ENCODE measurements around the gene PLA2G4E. TPM values are rescaled to one million over a fixed set of nuclear protein-coding genes. Genes with fewer than 3 reads are reported as not detected.

Gene PLA2G4E
- total RNA-seq, 1 experiment from 2014 or later = not detected

DNA sequence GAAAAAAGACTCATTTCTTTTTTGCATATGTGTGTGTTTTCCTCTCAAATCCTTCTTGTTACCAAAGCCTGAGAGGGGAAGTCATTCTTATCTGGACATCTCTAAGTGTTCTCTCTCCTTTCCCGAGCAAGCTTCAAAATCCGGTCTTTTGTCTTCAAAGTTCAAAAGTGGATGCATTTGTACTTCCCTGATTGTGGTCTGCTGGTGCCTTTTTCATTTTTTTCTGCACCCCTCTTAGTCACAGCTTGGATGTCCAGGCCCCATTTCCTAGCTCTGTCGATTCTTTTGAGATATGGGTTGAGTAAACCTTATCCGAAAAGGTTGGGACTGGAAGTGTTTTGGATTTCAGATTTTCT is 83.3 kb downstream of the PLA2G4E start:
- Histone ChIP-seq H3K79me2 (ENCODE audit: low read depth) (no peaks in the 10 kb centered on the region), H4K20me1 (ENCODE audit: insufficient read depth) (no peaks in the 10 kb centered on the region), H3F3A (ENCODE audit: insufficient read depth, low read depth) (peaks cover 9% of the 10 kb centered on the region; the same call in 1 of the 2 replicates), H3K27ac (no peak overlapping the region), H3K4me2 (no peak overlapping the region), H3K4me3 (no peak overlapping the region), H3K9me2 (ENCODE audit: insufficient read depth) (no peaks in the 10 kb centered on the region), H3K4me1 (replicated peaks; ENCODE audit: insufficient read depth) (peaks cover 30% of the 10 kb centered on the region), H2AFZ (no peak overlapping the region), H3K27me3 (ENCODE audit: insufficient read depth, low read depth) (no peaks in the 10 kb centered on the region), H3K9me3 (ENCODE audit: insufficient read depth, low read depth) (no peaks in the 10 kb centered on the region), H3K36me3 (ENCODE audit: low read depth) (no peaks in the 10 kb centered on the region)
- ChIA-PET CTCF (no interaction called here), POLR2A (ENCODE audit: unreplicated experiment) (no interaction called here)
- intact Hi-C loops (cut with micrococcal nuclease; ENCODE audit: unreplicated experiment) = no loop called here
- no TSS peak for BruUV-seq (replicated peaks)
- DNase-seq = no peak
- no peak for TF ChIP-seq EZH2 (IDR thresholded peaks at IDR 0.05; ENCODE audit: low read depth)
- TF ChIP-seq, protein P1, sequence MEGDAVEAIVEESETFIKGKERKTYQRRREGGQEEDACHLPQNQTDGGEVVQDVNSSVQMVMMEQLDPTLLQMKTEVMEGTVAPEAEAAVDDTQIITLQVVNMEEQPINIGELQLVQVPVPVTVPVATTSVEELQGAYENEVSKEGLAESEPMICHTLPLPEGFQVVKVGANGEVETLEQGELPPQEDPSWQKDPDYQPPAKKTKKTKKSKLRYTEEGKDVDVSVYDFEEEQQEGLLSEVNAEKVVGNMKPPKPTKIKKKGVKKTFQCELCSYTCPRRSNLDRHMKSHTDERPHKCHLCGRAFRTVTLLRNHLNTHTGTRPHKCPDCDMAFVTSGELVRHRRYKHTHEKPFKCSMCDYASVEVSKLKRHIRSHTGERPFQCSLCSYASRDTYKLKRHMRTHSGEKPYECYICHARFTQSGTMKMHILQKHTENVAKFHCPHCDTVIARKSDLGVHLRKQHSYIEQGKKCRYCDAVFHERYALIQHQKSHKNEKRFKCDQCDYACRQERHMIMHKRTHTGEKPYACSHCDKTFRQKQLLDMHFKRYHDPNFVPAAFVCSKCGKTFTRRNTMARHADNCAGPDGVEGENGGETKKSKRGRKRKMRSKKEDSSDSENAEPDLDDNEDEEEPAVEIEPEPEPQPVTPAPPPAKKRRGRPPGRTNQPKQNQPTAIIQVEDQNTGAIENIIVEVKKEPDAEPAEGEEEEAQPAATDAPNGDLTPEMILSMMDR (conservative IDR thresholded peaks at IDR 0.05) = no peak

DNA sequence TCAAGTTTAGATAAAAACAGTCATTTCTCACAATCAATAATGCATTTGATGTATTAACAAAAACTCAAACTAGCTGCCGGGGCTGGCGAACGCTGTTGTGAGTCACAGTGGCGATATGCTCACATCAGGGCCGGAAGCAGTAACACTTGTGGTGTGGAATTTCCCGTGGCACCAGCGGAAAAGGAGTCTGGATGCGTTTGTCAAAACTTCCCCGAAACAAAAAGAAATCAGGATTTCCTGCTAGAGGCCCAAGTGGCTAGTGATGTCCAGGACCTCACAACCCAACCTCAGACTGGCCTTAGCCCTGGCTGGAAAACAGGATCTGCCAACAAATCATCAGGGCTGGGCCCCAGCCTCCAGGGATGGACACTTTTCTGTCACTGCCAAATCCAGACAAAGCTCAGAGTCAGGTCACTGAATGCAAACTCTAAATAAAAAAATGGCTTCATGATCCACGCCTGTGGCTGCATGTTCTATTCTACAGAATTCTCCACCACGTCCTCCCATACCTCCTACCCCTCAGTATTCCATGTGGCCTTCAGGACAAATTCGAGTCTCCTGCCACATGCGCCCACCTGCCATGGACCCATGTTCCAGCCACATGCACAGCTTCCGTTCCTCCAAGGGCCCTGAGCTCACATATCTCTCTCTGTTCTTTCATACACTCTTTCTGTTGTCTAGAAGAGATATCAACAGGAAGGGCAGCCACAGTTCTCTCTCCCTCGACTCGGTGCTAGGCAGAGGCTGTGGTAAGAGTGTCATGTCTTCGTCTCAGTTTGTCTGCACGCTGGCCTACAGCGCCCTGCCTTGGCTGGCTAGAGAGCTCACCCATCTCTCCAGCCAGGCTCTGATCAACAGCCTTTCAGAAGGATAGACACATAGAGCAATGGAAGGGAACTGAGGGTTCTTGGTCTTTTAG is 83.9 kb downstream of the PLA2G4E start:
- POLR2A ChIA-PET (ENCODE audit: unreplicated experiment) = interaction anchor here (0.6 to 0.7 kb wide), 3 partner anchors 31 to 1020 kb away, joined by 3 to 11 read pairs (median 4); no protein-coding TSS in a partner anchor
- peaks cover 9% of the 10 kb centered on the region; the same call in 1 of the 2 replicates for H3F3A ChIP-seq (ENCODE audit: insufficient read depth, low read depth)
- H3K27me3 ChIP-seq (ENCODE audit: insufficient read depth, low read depth) = no peaks in the 10 kb centered on the region
- no peaks in the 10 kb centered on the region for H3K9me2 ChIP-seq (ENCODE audit: insufficient read depth)
- no peak overlapping the region for H3K4me3 ChIP-seq
- H3K27ac ChIP-seq = no peak overlapping the region
- H3K9me3 ChIP-seq (ENCODE audit: insufficient read depth, low read depth) = no peaks in the 10 kb centered on the region
- TF ChIP-seq, protein P1 (conservative IDR thresholded peaks at IDR 0.05) = no peak
- no peak for TF ChIP-seq EZH2 (IDR thresholded peaks at IDR 0.05; ENCODE audit: low read depth)
- no peaks in the 10 kb centered on the region for H4K20me1 ChIP-seq (ENCODE audit: insufficient read depth)
- no peak overlapping the region for H2AFZ ChIP-seq
- no TSS peak for BruUV-seq (replicated peaks)
- H3K4me1 ChIP-seq (replicated peaks; ENCODE audit: insufficient read depth) = peaks cover 30% of the 10 kb centered on the region
- CTCF ChIA-PET = no interaction called here
- DNase-seq = no peak
- H3K36me3 ChIP-seq (ENCODE audit: low read depth) = no peaks in the 10 kb centered on the region
- H3K4me2 ChIP-seq = no peak overlapping the region
- intact Hi-C loops (cut with micrococcal nuclease; ENCODE audit: unreplicated experiment) = no loop called here
- H3K79me2 ChIP-seq (ENCODE audit: low read depth) = no peaks in the 10 kb centered on the region

DNA sequence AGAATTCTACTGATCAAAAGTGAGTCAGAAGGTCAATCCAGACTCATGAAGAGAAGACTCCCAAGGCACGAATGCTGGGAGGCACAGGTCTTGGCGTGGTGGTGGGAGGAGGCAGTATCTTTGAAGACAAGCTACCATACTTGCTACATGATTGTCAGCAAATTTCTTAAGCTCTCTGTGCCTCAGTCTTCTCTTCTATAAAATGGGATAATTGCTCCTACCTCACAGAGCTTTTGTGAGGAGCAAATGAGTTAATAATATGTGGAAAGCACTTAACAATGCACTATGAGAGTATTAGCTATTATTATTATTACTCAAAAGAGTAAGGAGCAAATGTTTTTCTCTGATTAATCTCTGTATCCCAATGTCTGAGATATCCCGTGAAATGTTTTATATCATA is 84.7 kb downstream of the PLA2G4E start:
- no peaks in the 10 kb centered on the region for H3K79me2 ChIP-seq (ENCODE audit: low read depth)
- no peaks in the 10 kb centered on the region for H3K9me3 ChIP-seq (ENCODE audit: insufficient read depth, low read depth)
- H3K27me3 ChIP-seq (ENCODE audit: insufficient read depth, low read depth) = no peaks in the 10 kb centered on the region
- H2AFZ ChIP-seq = no peak overlapping the region
- BruUV-seq (replicated peaks) = no TSS peak
- TF ChIP-seq, protein P1 (conservative IDR thresholded peaks at IDR 0.05) = no peak
- TF ChIP-seq EZH2 (IDR thresholded peaks at IDR 0.05; ENCODE audit: low read depth) = no peak
- ChIA-PET CTCF (no interaction called here), POLR2A (ENCODE audit: unreplicated experiment) (interaction anchor here (0.6 kb wide), 1 partner anchor 1020 kb away, joined by 11 read pairs; no protein-coding TSS in a partner anchor)
- H3K4me2 ChIP-seq = no peak overlapping the region
- intact Hi-C loops (cut with micrococcal nuclease; ENCODE audit: unreplicated experiment) = no loop called here
- no peak for DNase-seq
- H3K4me1 ChIP-seq (replicated peaks; ENCODE audit: insufficient read depth) = peaks cover 32% of the 10 kb centered on the region
- H4K20me1 ChIP-seq (ENCODE audit: insufficient read depth) = 0 out of 2 replicates have a peak, but pooled peaks cover under 1% of the 10 kb centered on the region
- no peaks in the 10 kb centered on the region for H3K36me3 ChIP-seq (ENCODE audit: low read depth)
- H3F3A ChIP-seq (ENCODE audit: insufficient read depth, low read depth) = peaks cover 9% of the 10 kb centered on the region
- no peak overlapping the region for H3K4me3 ChIP-seq
- H3K27ac ChIP-seq = no peak overlapping the region
- no peaks in the 10 kb centered on the region for H3K9me2 ChIP-seq (ENCODE audit: insufficient read depth)

All from PC-9 (cell line).